Liver (tissue), 9 donors: ENCODE data around the gene VASH1. TPM values are rescaled to one million over a fixed set of nuclear protein-coding genes. Genes with fewer than 3 reads are reported as not detected.

Experiments
- DNase-seq: peaks from one replicate; pipeline ENCODE4 v3.0.0-alpha.2; 2017; ENCODE audit warnings: low spot score
- H3K27ac ChIP-seq, 2 donors: one replicate each; pipeline ENCODE4 v1.7.0; 2013; ENCODE audit warnings: inconsistent platforms in 2 of 2, low read length in 2 of 2, control low read depth in 1 of 2, low read depth in 1 of 2, mild to moderate bottlenecking in 1 of 2
- H3K27me3 ChIP-seq, 4 donors: one replicate each; pipeline versions ENCODE4 v1.6.1 to v1.7.0; 2013; ENCODE audit warnings: low read length in 3 of 4, inconsistent platforms in 1 of 4, mild to moderate bottlenecking in 1 of 4, moderate library complexity in 1 of 4; ENCODE audit not compliant: control insufficient read depth in 4 of 4, insufficient read depth in 4 of 4
- H3K36me3 ChIP-seq, 4 donors: one replicate each; pipeline versions ENCODE4 v1.6.1 to v1.7.0; 2013; ENCODE audit warnings: low read length in 3 of 4, mild to moderate bottlenecking in 3 of 4, low read depth in 1 of 4, moderate library complexity in 1 of 4; ENCODE audit not compliant: control insufficient read depth in 4 of 4, insufficient read depth in 3 of 4
- H3K4me1 ChIP-seq, 4 donors: one replicate each; pipeline versions ENCODE4 v1.6.1 to v1.7.0; 2013; ENCODE audit warnings: low read length in 3 of 4, mild to moderate bottlenecking in 3 of 4, moderate library complexity in 1 of 4; ENCODE audit not compliant: control insufficient read depth in 4 of 4, insufficient read depth in 4 of 4
- H3K4me3 ChIP-seq, 3 donors: one replicate each; pipeline versions ENCODE4 v1.6.1 to v1.7.0; 2013; ENCODE audit warnings: low read length in 3 of 3, control low read depth in 1 of 3, low read depth in 1 of 3, mild to moderate bottlenecking in 1 of 3
- H3K9ac ChIP-seq, 2 donors: one replicate each; pipeline ENCODE4 v1.7.0; 2013; ENCODE audit warnings: low read length in 2 of 2, mild to moderate bottlenecking in 2 of 2, moderate library complexity in 2 of 2, control low read depth in 1 of 2, low read depth in 1 of 2
- H3K9me3 ChIP-seq, 4 donors: one replicate each; pipeline versions ENCODE4 v1.6.1 to v1.7.0; 2013; ENCODE audit warnings: low read length in 3 of 4; ENCODE audit not compliant: control insufficient read depth in 4 of 4
- FOXA2 ChIP-seq: IDR thresholded peaks from 2 replicates; pipeline ENCODE4 v1.6.1; 2016; ENCODE audit warnings: antibody characterized with exemption
- GABPA ChIP-seq, 2 donors: IDR thresholded peaks in 1 of 2; conservative IDR thresholded peaks in 1 of 2; 2 replicates each; pipeline ENCODE4 v1.6.1; 2016; ENCODE audit warnings: antibody characterized with exemption in 2 of 2, mild to moderate bottlenecking in 1 of 2, moderate library complexity in 1 of 2
- HNF4A ChIP-seq, 2 donors: conservative IDR thresholded peaks; 2 replicates each; pipeline ENCODE4 v1.6.1; 2016; ENCODE audit warnings: antibody characterized with exemption in 2 of 2, mild to moderate bottlenecking in 2 of 2
- HNF4G ChIP-seq: IDR thresholded peaks from 2 replicates; pipeline ENCODE4 v1.6.1; 2016; ENCODE audit warnings: antibody characterized with exemption
- RAD21 ChIP-seq, 2 donors: IDR thresholded peaks; 2 replicates each; pipeline ENCODE4 v1.6.1; 2016; ENCODE audit warnings: antibody characterized with exemption in 2 of 2, mild to moderate bottlenecking in 2 of 2
- TAF1 ChIP-seq: conservative IDR thresholded peaks from 2 replicates; pipeline ENCODE4 v1.6.1; 2016; ENCODE audit warnings: antibody characterized with exemption, mild to moderate bottlenecking
- YY1 ChIP-seq: IDR thresholded peaks from 2 replicates; pipeline ENCODE4 v1.6.1; 2016; ENCODE audit warnings: antibody characterized with exemption, mild to moderate bottlenecking
- WGBS: extraction: QIAGEN DNeasy Blood & Tissue Kit; methylation state at CpG from one replicate; pipeline ENCODE4 v1.1.7; 2013; 5-methylcytosine and 5-hydroxymethylcytosine counted together
- polyA plus RNA-seq, 2 donors: library from polyadenylated mRNA; stranded (reverse) in 1 of 2; unstranded in 1 of 2; fragments of 200-250 nt in 1 of 2; fragments of >200 nt in 1 of 2; fragmentation: Nextera tagmentation in 1 of 2; extraction: Ambion mirVana in 1 of 2; gene quantifications; one replicate each; pipeline versions ENCODE4 v1.2.1 to v1.2.3, GENCODE V29; 2013 to 2015
- total RNA-seq, 2 donors: library from RNA; depleted of rRNA; stranded (reverse); fragments of >200 nt; gene quantifications; one replicate each; pipeline ENCODE4 v1.2.3, GENCODE V29; 2014
- TF ChIP-seq, protein P1 (sequence below): IDR thresholded peaks from 2 replicates; pipeline ENCODE4 v1.6.1; 2016; ENCODE audit warnings: antibody characterized with exemption, mild to moderate bottlenecking
- TF ChIP-seq, protein P2 (sequence below): IDR thresholded peaks from 2 replicates; pipeline ENCODE4 v1.6.1; 2016; ENCODE audit warnings: antibody characterized with exemption
- TF ChIP-seq, protein P3 (sequence below): fragments of 150-350 bp; IDR thresholded peaks from 2 replicates; pipeline ENCODE4 v1.5.1; 2017; ENCODE audit warnings: improper control_type of control experiment, low read depth, low read length; ENCODE audit not compliant: missing input control
- TF ChIP-seq, protein P4 (sequence below): IDR thresholded peaks from 2 replicates; pipeline ENCODE4 v1.6.1; 2016; ENCODE audit warnings: antibody characterized with exemption
- TF ChIP-seq, protein P5 (sequence below): IDR thresholded peaks from 2 replicates; pipeline ENCODE4 v1.6.1; 2016; ENCODE audit warnings: antibody characterized with exemption
- donor health status: healthy.
- donor health status: healthy.
- donor health status: healthy.
- donor health status: healthy.
- donor health status: healthy.

VASH1 gene
- total and polyA plus RNA-seq, 4 donors = 0.94 to 5.9 (median 4.3) TPM

DNA sequence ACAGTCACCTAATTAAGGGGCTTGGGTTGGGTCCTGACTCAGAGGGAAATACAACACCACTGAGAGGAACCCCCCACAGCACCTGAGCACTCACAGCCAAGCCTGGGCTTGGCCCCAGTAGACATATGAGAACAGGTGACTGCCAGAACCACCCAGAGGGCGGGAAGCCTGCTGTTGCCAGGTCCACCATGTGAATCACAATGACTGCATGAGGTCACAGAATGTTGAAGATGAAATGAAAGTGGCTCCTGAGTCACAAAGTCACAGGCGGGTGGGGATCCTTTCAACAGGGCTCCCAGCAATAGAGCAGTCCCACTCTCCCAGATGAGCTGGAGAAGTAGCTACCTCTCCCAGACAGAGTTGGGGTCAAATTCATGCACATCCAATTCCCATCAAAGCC lies 64.9 kb downstream of the VASH1 start, which contains the start of gene LRRC74A:
Gene LRRC74A (plus strand): TSS at position 287 of the 400 bp plus-strand sequence. CDS start 290 bp downstream, outside the sequence.
- WGBS = 95% methylated on average over 2 of the region's 2 CpGs
- no peaks in the 10 kb centered on the region for H3K36me3 ChIP-seq
- H3K27ac ChIP-seq = no peak within 1 kb of the TSS
- DNase-seq = no peak
- H3K4me3 ChIP-seq = no peak within 1 kb of the TSS
- H3K27me3 ChIP-seq = no peaks in the 10 kb centered on the region
- TF ChIP-seq HNF4A (conservative IDR thresholded peaks at IDR 0.05) (no peak), RAD21 (IDR thresholded peaks at IDR 0.05) (no peak), FOXA2 (no peak), GABPA (IDR thresholded peaks at IDR 0.05 in 1 of 2, conservative IDR thresholded peaks at IDR 0.05 in 1 of 2) (no peak), YY1 (no peak), HNF4G (no peak)
- TF ChIP-seq, protein P1, sequence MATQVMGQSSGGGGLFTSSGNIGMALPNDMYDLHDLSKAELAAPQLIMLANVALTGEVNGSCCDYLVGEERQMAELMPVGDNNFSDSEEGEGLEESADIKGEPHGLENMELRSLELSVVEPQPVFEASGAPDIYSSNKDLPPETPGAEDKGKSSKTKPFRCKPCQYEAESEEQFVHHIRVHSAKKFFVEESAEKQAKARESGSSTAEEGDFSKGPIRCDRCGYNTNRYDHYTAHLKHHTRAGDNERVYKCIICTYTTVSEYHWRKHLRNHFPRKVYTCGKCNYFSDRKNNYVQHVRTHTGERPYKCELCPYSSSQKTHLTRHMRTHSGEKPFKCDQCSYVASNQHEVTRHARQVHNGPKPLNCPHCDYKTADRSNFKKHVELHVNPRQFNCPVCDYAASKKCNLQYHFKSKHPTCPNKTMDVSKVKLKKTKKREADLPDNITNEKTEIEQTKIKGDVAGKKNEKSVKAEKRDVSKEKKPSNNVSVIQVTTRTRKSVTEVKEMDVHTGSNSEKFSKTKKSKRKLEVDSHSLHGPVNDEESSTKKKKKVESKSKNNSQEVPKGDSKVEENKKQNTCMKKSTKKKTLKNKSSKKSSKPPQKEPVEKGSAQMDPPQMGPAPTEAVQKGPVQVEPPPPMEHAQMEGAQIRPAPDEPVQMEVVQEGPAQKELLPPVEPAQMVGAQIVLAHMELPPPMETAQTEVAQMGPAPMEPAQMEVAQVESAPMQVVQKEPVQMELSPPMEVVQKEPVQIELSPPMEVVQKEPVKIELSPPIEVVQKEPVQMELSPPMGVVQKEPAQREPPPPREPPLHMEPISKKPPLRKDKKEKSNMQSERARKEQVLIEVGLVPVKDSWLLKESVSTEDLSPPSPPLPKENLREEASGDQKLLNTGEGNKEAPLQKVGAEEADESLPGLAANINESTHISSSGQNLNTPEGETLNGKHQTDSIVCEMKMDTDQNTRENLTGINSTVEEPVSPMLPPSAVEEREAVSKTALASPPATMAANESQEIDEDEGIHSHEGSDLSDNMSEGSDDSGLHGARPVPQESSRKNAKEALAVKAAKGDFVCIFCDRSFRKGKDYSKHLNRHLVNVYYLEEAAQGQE = no peak
- TF ChIP-seq, protein P2, sequence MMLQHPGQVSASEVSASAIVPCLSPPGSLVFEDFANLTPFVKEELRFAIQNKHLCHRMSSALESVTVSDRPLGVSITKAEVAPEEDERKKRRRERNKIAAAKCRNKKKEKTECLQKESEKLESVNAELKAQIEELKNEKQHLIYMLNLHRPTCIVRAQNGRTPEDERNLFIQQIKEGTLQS = no peak
- TF ChIP-seq, protein P3, sequence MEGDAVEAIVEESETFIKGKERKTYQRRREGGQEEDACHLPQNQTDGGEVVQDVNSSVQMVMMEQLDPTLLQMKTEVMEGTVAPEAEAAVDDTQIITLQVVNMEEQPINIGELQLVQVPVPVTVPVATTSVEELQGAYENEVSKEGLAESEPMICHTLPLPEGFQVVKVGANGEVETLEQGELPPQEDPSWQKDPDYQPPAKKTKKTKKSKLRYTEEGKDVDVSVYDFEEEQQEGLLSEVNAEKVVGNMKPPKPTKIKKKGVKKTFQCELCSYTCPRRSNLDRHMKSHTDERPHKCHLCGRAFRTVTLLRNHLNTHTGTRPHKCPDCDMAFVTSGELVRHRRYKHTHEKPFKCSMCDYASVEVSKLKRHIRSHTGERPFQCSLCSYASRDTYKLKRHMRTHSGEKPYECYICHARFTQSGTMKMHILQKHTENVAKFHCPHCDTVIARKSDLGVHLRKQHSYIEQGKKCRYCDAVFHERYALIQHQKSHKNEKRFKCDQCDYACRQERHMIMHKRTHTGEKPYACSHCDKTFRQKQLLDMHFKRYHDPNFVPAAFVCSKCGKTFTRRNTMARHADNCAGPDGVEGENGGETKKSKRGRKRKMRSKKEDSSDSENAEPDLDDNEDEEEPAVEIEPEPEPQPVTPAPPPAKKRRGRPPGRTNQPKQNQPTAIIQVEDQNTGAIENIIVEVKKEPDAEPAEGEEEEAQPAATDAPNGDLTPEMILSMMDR = no peak
- TF ChIP-seq, protein P4, sequence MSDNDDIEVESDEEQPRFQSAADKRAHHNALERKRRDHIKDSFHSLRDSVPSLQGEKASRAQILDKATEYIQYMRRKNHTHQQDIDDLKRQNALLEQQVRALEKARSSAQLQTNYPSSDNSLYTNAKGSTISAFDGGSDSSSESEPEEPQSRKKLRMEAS = no peak
- no peaks in the 10 kb centered on the region for H3K9me3 ChIP-seq
- H3K9ac ChIP-seq = no peak within 1 kb of the TSS
- H3K4me1 ChIP-seq = peaks cover 0 to 8% (median 1%) of the 10 kb centered on the region in 4 donors

DNA sequence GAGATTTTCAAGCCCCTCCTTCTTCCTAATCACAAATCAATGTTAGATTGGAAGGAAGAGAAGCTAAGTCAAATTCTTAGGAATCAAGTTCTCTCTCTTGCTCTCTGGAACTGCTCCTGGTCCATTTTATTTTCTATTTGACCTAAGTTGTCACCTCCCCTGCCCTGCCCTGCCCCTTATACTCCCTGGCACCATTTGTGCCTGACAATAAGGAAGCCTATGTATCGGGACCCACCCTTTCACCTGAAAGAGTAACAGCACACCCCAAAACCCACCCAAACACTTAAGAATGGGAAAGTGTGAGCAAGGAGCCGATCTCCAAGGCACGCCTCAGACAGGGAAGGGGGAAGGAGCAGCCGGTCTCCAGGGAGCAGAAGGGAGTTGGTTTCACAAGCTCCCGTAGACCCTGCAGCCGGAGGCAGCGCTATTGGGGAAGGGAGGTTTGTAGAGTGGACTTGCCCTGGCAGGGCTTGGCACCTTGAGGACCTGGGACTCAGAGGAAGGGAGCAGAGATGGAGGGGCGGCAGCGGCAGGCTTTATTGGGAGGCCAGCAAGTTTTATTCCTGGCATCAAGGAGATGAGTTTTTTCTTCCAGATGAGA lies 66.5 kb downstream of the VASH1 start:
- TF ChIP-seq HNF4A (conservative IDR thresholded peaks at IDR 0.05) = no peak
- TF ChIP-seq, protein P2 = no peak
- TF ChIP-seq, protein P3 = no peak
- TF ChIP-seq RAD21 (IDR thresholded peaks at IDR 0.05) = no peak
- TF ChIP-seq TAF1 = no peak
- TF ChIP-seq, protein P1 = no peak
- TF ChIP-seq HNF4G = no peak
- TF ChIP-seq, protein P5, sequence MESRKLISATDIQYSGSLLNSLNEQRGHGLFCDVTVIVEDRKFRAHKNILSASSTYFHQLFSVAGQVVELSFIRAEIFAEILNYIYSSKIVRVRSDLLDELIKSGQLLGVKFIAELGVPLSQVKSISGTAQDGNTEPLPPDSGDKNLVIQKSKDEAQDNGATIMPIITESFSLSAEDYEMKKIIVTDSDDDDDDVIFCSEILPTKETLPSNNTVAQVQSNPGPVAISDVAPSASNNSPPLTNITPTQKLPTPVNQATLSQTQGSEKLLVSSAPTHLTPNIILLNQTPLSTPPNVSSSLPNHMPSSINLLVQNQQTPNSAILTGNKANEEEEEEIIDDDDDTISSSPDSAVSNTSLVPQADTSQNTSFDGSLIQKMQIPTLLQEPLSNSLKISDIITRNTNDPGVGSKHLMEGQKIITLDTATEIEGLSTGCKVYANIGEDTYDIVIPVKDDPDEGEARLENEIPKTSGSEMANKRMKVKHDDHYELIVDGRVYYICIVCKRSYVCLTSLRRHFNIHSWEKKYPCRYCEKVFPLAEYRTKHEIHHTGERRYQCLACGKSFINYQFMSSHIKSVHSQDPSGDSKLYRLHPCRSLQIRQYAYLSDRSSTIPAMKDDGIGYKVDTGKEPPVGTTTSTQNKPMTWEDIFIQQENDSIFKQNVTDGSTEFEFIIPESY = no peak
- H3K4me3 ChIP-seq = no peak overlapping the region
- no peaks in the 10 kb centered on the region for H3K9me3 ChIP-seq
- no peak overlapping the region for H3K27ac ChIP-seq
- peaks cover 4 to 23% (median 16%) of the 10 kb centered on the region in 4 donors for H3K4me1 ChIP-seq
- no peak for DNase-seq
- 86% methylated on average over 9 of the region's 9 CpGs for WGBS
- H3K9ac ChIP-seq = no peak overlapping the region
- H3K27me3 ChIP-seq = no peaks in the 10 kb centered on the region
- no peaks in the 10 kb centered on the region for H3K36me3 ChIP-seq
